NCI-H510A (cell line): ENCODE measurements around the gene USP32.
"Not testable (repeated sequence)": the region's sequence is repeated elsewhere in the genome, so short reads cannot be mapped to it uniquely, and the experiment has no call there.

Source experiments
- DNase-seq: peaks from one replicate; lab custom pipeline; 2025; lab: John Stamatoyannopoulos, UW

USP32 gene

GRCh38 chr17:60403523-60403810 is 11.5 kb upstream of the USP32 start:
- DNase-seq, result no peak

- DNase-seq, result no peak
These were observed 9.9 kb upstream of the USP32 start for GRCh38 chr17:60401819-60402218.

- DNase-seq, result no peak
These were observed 6.5 kb upstream of the USP32 start for GRCh38 chr17:60398227-60398959.

- DNase-seq, result no peak
These were observed 4.5 kb upstream of the USP32 start for GRCh38 chr17:60396412-60396811.

- DNase-seq, result no peak
These were observed 3.7 kb upstream of the USP32 start for GRCh38 chr17:60395508-60396065.

- no peak for DNase-seq
These were observed 2.1 kb upstream of the USP32 start for GRCh38 chr17:60393840-60394723.

GRCh38 chr17:60392845-60393702 is 1.1 kb upstream of the USP32 start:
- DNase-seq, result peak; percentile 30

- peak; percentile 94 for DNase-seq
These were observed 377 bp downstream of the USP32 start for GRCh38 chr17:60391471-60392041.

- DNase-seq, result no peak
These were observed 935 bp downstream of the USP32 start for GRCh38 chr17:60390925-60391470.

- no peak for DNase-seq
These were observed 1.7 kb downstream of the USP32 start for GRCh38 chr17:60390186-60390585.

GRCh38 chr17:60388742-60389141 is 3.2 kb downstream of the USP32 start:
- no peak for DNase-seq

GRCh38 chr17:60387666-60388065 is 4.3 kb downstream of the USP32 start:
- no peak for DNase-seq

GRCh38 chr17:60386147-60387058 is 5.5 kb downstream of the USP32 start:
- no peak for DNase-seq

GRCh38 chr17:60384921-60385320 is 7.0 kb downstream of the USP32 start:
- not testable (repeated sequence) for DNase-seq

- no peak for DNase-seq
These were observed 8.6 kb downstream of the USP32 start for GRCh38 chr17:60383379-60383778.

GRCh38 chr17:60381958-60382357 is 10.0 kb downstream of the USP32 start:
- no peak for DNase-seq

- not testable (repeated sequence) for DNase-seq
These were observed 12.5 kb downstream of the USP32 start for GRCh38 chr17:60379461-60379860.

- not testable (repeated sequence) for DNase-seq
These were observed 13.7 kb downstream of the USP32 start for GRCh38 chr17:60378187-60378586.

- no peak for DNase-seq
These were observed 19.0 kb downstream of the USP32 start for GRCh38 chr17:60372790-60373483.
